IPS-18a (cell line): ENCODE data around the gene USP24.

ENCODE experiments used
- H3K27ac ChIP-seq: one replicate; pipeline ENCODE4 v1.5.1; 2013; ENCODE audit warnings: low read length
- H3K27me3 ChIP-seq: one replicate; pipeline ENCODE4 v1.6.1; 2013; ENCODE audit warnings: mild to moderate bottlenecking, low read length; ENCODE audit not compliant: control insufficient read depth, insufficient read depth
- H3K36me3 ChIP-seq: one replicate; pipeline ENCODE4 v1.6.1; 2013; ENCODE audit warnings: low read depth, low read length; ENCODE audit not compliant: control insufficient read depth
- H3K4me1 ChIP-seq: one replicate; pipeline ENCODE4 v1.6.1; 2013; ENCODE audit warnings: low read depth, low read length; ENCODE audit not compliant: control insufficient read depth
- H3K4me3 ChIP-seq: one replicate; pipeline ENCODE4 v1.5.1; 2013; ENCODE audit warnings: low read length
- H3K9ac ChIP-seq: one replicate; pipeline ENCODE4 v1.6.1; 2013; ENCODE audit warnings: mild to moderate bottlenecking, low read length, moderate library complexity
- H3K9me3 ChIP-seq: one replicate; pipeline ENCODE4 v1.6.1; 2013; ENCODE audit warnings: low read depth, low read length; ENCODE audit not compliant: control insufficient read depth

The USP24 gene

DNA sequence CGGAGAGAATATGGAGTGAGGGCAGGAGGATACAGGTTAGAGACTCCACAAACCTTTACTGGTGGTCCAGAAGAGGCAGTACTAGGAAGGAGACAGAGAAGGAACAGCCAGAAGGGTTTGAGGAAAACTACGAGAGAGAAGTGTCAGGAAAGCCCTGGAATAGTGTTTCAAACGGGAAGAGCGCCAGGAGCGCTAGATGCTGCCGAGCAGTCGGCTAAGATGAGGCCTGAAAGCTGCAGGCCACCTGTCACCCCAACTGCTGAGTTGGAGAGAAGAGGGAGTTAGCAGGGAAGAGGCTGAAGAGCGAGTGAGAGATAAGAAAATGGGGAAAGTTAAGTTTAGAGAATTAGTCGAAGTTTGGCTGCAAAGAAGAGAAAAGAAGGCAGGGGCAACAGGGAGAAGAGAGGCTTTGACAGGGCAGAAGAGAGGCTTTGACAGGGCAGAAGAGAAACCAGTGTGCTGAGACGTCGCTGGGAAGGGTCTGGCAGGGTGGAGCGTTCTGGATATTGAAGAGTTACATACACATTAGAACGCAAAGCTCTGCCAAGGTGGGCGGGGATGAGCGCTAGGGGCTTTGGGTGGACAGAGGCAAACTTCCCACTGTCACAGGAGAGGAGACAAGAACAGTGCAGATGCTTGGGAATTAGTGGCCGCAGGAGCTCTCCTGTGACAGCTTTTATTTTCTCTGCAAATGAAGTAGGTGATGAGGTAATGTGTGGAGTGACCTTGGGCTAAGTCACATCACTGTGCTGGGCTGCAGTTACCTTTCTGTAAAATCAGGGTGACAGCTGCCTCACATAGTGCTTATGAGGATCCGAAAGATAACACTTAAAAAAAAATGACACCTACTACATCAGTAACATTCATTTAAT is 144.6 kb downstream of the USP24 start:
- no peaks in the 10 kb centered on the region for H3K4me1 ChIP-seq
- H3K9me3 ChIP-seq, result no peaks in the 10 kb centered on the region
- H3K9ac ChIP-seq, result no peak overlapping the region
- peaks cover 79% of the 10 kb centered on the region for H3K36me3 ChIP-seq
- H3K4me3 ChIP-seq, result no peak overlapping the region
- H3K27ac ChIP-seq, result no peak overlapping the region
- H3K27me3 ChIP-seq, result no peaks in the 10 kb centered on the region

DNA sequence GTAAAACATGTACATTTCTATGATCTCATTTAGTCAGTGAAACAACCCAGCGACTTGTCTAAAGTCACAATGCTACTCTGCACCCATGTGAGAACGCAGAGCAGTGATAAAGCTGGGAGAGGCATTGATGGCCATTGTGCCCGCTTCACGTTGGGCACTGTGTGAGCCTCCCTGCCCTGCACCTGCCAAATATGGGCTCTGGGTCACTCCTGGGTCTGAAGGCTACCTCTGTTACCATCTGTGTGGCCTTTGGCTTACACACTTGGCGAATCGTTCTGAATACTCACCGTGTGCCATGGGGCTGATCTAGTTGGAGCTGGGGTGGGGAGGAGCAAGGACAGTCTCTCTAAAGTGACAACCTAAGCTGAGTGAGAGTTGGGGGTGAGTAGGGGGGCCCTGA is 145.9 kb downstream of the USP24 start:
- H3K27ac ChIP-seq, result no peak overlapping the region
- H3K27me3 ChIP-seq, result no peaks in the 10 kb centered on the region
- H3K4me1 ChIP-seq, result no peaks in the 10 kb centered on the region
- no peak overlapping the region for H3K4me3 ChIP-seq
- peaks cover 69% of the 10 kb centered on the region for H3K36me3 ChIP-seq
- no peak overlapping the region for H3K9ac ChIP-seq
- no peaks in the 10 kb centered on the region for H3K9me3 ChIP-seq

DNA sequence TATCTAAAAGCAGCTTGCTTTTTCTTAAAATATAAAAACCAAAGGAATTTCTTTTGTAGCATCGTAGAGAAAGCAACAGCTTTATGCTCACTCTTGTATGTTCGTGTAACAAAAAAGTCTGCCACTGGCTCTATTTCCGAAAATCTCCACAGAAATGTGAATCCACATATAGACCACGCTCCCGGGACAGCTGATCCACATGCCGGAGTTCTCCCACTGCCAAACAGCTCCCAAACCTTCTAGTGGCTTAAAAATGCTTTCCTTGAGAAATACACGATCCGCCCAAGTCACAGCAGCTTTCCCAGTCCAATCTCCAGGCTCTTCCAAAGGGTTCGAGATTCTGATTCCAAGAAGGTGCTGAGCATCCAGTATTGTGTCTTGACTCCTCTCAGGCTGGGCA is 146.5 kb downstream of the USP24 start:
- no peak overlapping the region for H3K27ac ChIP-seq
- no peaks in the 10 kb centered on the region for H3K4me1 ChIP-seq
- no peaks in the 10 kb centered on the region for H3K9me3 ChIP-seq
- no peak overlapping the region for H3K9ac ChIP-seq
- no peak overlapping the region for H3K4me3 ChIP-seq
- H3K36me3 ChIP-seq, result peaks cover 62% of the 10 kb centered on the region
- no peaks in the 10 kb centered on the region for H3K27me3 ChIP-seq

DNA sequence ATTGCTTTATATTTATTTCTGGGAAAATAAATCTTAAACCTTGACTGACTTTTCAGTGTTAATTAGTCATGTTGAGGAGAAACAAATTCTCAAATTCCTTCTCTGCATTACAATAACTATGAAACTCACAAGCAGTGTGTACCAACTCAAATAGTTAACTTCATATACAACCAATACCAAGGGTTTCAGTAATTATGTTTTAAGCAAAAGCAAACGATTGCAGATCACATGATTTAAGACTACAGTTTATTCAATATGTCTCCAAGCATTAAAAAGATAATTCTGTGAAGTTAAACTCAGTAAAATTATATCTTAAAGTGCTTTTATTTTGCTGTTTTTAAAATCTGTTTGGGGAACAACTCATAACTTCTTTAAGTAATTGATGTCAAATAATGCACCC is 147.2 kb downstream of the USP24 start:
- peaks cover 55% of the 10 kb centered on the region for H3K36me3 ChIP-seq
- H3K27ac ChIP-seq, result no peak overlapping the region
- no peaks in the 10 kb centered on the region for H3K27me3 ChIP-seq
- H3K9me3 ChIP-seq, result no peaks in the 10 kb centered on the region
- H3K9ac ChIP-seq, result no peak overlapping the region
- H3K4me3 ChIP-seq, result no peak overlapping the region
- no peaks in the 10 kb centered on the region for H3K4me1 ChIP-seq

DNA sequence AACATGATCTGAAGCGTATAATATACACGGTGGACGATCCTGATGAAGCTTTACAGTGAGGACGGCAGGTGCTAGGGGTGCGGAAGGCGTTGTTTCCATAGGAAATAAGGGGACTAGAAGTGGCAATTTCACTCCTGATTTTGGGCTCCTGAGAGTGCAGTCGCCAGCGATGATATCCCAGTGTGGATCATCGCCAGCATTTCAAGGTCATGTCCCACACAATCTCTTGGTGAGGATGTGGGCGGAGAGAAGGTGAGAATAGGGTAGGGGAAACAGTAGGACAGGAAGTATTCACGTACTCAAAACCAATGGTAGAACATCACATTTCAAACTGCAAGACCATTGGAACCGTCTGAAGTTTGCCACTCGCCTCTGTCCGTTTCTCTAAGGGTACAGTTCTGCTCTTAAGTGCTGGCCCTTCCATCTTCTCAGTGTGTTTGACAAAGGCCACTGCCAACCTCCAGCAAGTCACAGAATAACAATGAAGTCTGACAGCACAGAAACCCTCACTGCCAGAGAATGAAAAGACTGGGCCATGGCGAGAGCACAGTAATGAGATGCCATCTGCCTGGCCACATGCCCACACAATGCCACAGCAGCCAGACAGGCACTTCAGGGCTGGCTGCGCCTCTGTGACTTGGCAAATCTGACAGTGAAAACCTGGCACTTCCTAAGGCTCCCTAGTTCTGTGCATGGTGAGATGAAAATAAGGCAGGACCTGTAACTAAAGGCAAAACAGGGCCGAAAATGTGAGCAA is 148.0 kb downstream of the USP24 start:
- Histone ChIP-seq H3K27ac (no peak overlapping the region), H3K4me1 (no peaks in the 10 kb centered on the region), H3K4me3 (no peak overlapping the region), H3K27me3 (no peaks in the 10 kb centered on the region), H3K9me3 (no peaks in the 10 kb centered on the region), H3K9ac (no peak overlapping the region), H3K36me3 (peaks cover 50% of the 10 kb centered on the region)

DNA sequence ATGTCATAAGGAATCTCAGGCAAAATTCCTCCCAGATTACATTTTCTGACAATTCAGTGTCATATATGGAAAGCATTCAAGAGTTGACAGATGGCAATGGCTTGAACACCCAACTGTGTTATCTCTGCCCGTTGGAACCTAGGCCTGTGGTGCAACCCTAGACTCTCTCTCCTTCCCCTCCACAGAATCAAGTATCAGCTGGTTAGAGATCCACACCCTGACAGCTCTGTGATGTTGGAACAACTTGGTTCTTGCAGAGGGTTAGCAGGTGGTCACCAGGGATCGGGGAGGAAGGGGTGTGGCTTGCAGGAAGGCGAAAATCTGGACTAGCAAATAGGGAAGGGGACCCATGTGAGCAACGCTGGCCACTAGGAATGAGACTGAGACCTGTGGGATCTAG is 149.5 kb downstream of the USP24 start:
- H3K4me3 ChIP-seq, result no peak overlapping the region
- no peaks in the 10 kb centered on the region for H3K9me3 ChIP-seq
- no peak overlapping the region for H3K9ac ChIP-seq
- H3K27ac ChIP-seq, result no peak overlapping the region
- no peaks in the 10 kb centered on the region for H3K4me1 ChIP-seq
- H3K27me3 ChIP-seq, result no peaks in the 10 kb centered on the region
- H3K36me3 ChIP-seq, result peaks cover 46% of the 10 kb centered on the region

DNA sequence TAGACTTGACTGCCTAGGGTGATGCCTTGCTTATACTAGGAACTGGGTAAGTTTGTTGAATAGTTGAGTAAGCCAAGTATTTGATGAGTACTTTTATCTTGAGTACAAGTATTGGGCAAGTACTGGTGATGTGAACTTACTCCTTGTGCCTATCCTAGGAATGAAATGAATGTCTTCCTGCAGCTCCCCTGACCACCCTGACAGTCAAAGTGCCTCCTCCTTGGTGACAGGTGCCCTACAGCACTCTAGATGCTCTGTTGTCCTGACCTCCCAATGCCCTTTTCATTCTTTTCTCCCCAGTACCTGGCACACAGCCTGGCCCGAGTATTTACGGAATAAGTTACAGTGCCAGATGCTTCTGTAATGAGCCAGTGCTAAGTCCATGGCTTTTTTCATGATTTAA is 150.3 kb downstream of the USP24 start:
- no peaks in the 10 kb centered on the region for H3K4me1 ChIP-seq
- H3K4me3 ChIP-seq, result no peak overlapping the region
- no peak overlapping the region for H3K27ac ChIP-seq
- H3K27me3 ChIP-seq, result no peaks in the 10 kb centered on the region
- H3K9ac ChIP-seq, result no peak overlapping the region
- peaks cover 45% of the 10 kb centered on the region for H3K36me3 ChIP-seq
- H3K9me3 ChIP-seq, result no peaks in the 10 kb centered on the region

DNA sequence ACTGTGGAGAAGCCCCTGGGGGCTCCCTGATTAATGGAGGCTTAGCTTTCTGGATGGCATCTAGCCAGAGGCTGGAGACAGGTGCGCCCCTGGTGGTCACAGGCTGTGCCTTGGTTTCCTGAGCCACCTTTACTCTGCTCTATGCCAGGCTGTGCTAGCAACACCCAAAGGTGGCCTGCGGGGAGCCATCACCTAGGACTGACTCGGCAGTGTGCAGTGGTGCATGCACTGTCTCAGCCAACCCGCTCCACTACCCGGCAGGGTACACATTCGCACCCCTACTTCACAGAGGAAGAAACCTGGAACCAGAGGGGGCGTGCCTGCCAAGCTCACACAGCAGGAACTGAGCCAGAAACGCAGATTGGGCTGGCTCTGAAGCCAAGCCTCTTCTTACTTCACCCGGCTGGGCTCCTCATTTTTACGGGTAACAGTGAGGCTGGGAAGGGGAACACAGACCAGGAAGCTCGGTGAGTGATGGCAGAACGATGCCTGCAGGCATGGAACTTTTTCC is 151.0 kb downstream of the USP24 start:
- Histone ChIP-seq H3K9ac (no peak overlapping the region), H3K27me3 (no peaks in the 10 kb centered on the region), H3K36me3 (peaks cover 48% of the 10 kb centered on the region), H3K4me1 (no peaks in the 10 kb centered on the region), H3K27ac (no peak overlapping the region), H3K4me3 (no peak overlapping the region), H3K9me3 (no peaks in the 10 kb centered on the region)

DNA sequence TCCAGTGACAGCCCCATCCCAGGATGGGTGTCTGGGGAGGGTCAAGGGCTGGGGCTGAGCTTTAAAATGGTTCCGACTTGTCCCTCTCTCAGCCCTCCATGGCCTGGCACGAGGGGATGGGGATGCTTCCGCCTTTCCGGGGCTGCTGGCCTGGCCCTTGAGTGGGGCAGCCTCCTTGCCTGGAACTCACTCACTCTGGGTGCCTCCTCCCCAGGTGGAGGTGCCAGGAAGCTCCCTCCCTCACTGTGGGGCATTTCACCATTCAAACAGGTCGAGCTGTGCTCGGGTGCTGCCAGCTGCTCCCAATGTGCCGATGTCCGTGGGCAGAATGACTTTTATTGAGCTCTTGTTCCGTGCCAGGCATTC is 151.6 kb downstream of the USP24 start:
- Histone ChIP-seq H3K4me1 (no peaks in the 10 kb centered on the region), H3K9me3 (no peaks in the 10 kb centered on the region), H3K27me3 (no peaks in the 10 kb centered on the region), H3K36me3 (peaks cover 42% of the 10 kb centered on the region), H3K4me3 (no peak overlapping the region), H3K9ac (no peak overlapping the region), H3K27ac (no peak overlapping the region)

DNA sequence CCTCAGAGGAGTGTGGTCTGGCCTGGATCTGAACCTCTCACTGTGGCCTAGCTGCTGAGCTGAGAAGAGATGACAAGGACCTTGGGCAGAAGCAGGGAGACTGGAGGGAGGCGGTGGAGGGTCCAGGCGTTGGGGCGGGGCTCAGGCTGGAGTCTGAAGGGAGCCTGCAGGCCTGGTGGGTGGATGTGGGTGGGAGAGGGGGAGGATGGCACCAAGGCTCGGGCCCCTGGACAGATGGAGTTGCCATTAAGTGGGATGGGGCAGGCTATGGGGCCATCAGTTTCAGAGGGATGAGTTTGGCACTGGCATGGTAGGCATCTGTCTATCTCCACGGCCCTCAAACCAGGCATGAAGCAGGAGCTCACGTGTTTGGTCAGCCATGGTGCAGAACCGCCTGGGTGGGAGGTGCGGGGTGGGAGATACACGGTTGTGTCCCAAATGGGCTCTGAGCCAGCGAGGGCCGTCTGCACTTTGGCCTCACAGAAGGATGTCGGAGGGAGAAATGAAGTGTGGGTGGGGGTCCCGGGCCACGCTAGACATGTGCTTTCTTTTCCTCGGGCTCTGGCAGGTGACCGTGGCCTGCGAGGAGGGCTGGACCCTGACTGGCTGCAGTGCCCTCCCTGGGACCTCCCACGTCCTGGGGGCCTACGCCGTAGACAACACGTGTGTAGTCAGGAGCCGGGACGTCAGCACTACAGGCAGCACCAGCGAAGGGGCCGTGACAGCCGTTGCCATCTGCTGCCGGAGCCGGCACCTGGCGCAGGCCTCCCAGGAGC is 152.2 kb downstream of the USP24 start:
- no peak overlapping the region for H3K9ac ChIP-seq
- H3K4me3 ChIP-seq, result no peak overlapping the region
- peaks cover 39% of the 10 kb centered on the region for H3K36me3 ChIP-seq

DNA sequence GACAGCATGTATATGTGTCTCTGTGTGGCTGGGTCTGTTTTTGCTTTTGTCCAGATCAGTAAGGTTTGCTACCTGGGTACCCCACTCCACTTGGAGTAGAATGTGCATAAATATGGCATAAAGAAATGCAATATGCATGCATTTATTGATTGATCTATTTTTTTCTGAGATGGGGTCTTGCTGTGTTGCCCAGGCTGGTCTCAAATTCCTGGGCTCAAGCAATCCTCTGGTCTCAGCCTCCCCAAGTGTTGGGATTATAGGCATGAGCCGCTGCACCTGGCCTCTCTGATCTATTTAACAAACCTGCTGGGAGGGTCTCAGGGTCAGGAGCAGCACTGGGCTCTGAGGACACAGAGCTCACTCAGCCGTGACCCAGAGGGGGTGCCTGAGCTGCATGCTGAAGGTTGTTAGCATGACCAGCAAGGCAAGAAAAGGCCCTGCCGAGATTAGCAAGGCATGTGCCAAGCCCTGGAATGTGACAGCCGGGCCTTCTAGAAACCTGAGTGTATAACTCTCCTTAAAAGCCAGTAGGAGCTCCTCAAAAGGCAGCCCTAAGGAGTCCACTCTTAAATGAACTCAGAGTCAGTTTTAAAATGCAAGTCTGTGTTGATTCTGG is 153.3 kb downstream of the USP24 start:
- no peak overlapping the region for H3K9ac ChIP-seq
- no peaks in the 10 kb centered on the region for H3K27me3 ChIP-seq
- H3K4me1 ChIP-seq, result no peaks in the 10 kb centered on the region
- no peak overlapping the region for H3K27ac ChIP-seq
- peaks cover 41% of the 10 kb centered on the region for H3K36me3 ChIP-seq
- no peak overlapping the region for H3K4me3 ChIP-seq
- no peaks in the 10 kb centered on the region for H3K9me3 ChIP-seq

More for the DNA sequence above, 152.2 kb downstream of the USP24 start:
- Histone ChIP-seq H3K27me3 (no peaks in the 10 kb centered on the region), H3K9me3 (no peaks in the 10 kb centered on the region), H3K4me1 (no peaks in the 10 kb centered on the region), H3K27ac (no peak overlapping the region)
